ENCODE results near the gene CBARP. TPM values are rescaled to one million over a fixed set of nuclear protein-coding genes. Genes with fewer than 3 reads are reported as not detected.

The CBARP gene
- total RNA-seq, 1 experiment from 2014 or later, result 28.4 TPM

DNA sequence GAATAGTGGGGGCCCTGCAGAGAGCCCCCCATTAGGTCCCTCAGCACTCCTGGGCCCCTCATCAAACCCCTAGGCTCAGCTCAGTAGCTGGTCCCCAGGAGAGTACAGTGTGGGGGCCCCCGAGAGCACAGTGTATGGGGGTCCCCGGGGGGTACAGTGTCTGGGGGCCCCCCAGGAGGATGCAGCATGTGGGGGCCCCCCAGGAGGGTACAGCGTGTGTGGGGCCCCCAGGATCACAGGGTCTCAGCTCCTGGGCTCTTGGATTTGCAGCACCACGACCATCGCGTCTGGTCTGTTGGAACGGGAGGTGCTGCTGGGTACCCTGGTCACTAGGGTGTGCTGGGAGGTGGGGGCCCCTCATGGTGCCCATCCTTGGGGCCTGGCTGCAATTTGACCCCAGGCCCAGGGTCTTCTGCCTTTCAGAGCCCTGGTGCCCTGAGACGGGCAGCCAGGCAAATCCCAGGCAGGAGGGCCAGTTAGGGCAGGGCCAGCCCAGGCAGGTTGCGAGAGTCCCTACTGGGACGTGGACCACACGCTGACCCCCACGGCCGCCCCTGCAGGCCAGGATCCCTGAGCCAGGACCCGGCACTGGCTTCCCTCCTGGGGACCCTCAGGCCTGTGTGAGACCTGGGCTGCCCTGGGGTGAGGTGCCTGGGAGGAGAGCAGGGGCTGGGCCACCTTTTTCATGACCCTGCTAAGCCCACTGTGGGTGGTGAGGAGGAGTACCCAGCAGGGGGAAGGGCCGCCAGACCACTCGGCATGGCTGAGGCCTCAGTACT is 13.6 kb downstream of the CBARP start:
- H3K9me3 ChIP-seq (ENCODE audit: control insufficient read depth, low read depth, low read length), result no peaks in the 10 kb centered on the region
- no peak overlapping the region; the same call in 1 of the 2 replicates for H2BK15ac ChIP-seq (ENCODE audit: low read depth, low read length)
- no peaks in the 10 kb centered on the region for H3K27me3 ChIP-seq (ENCODE audit: insufficient read depth, low read length)
- no peak overlapping the region for H3T11ph ChIP-seq (ENCODE audit: low read length)
- no peak overlapping the region for H2AFZ ChIP-seq (ENCODE audit: low read length)
- H3K4me1 ChIP-seq (ENCODE audit: insufficient read depth, low read length), result no peaks in the 10 kb centered on the region
- no peaks in the 10 kb centered on the region for H3K4me1 Mint-ChIP-seq
- no peak overlapping the region for H4K8ac ChIP-seq (replicated peaks; ENCODE audit: insufficient read length, low read depth, low read length)
- H3K4me2 ChIP-seq (ENCODE audit: insufficient read depth, insufficient read length, low read length), result no peak overlapping the region
- H3K4ac ChIP-seq (ENCODE audit: low read depth, low read length), result no peak overlapping the region
- H3K9ac ChIP-seq (ENCODE audit: extremely low read depth, insufficient read length, low read length), result no peak overlapping the region
- no peak overlapping the region for H2BK20ac ChIP-seq (ENCODE audit: low read depth, low read length, poor library complexity, severe bottlenecking)
- no peak overlapping the region for H3K56ac ChIP-seq (ENCODE audit: insufficient read length, low read depth, low read length)
- no peak overlapping the region for H4K5ac ChIP-seq (ENCODE audit: insufficient read length, low read depth, low read length)
- TF ChIP-seq, protein P1, sequence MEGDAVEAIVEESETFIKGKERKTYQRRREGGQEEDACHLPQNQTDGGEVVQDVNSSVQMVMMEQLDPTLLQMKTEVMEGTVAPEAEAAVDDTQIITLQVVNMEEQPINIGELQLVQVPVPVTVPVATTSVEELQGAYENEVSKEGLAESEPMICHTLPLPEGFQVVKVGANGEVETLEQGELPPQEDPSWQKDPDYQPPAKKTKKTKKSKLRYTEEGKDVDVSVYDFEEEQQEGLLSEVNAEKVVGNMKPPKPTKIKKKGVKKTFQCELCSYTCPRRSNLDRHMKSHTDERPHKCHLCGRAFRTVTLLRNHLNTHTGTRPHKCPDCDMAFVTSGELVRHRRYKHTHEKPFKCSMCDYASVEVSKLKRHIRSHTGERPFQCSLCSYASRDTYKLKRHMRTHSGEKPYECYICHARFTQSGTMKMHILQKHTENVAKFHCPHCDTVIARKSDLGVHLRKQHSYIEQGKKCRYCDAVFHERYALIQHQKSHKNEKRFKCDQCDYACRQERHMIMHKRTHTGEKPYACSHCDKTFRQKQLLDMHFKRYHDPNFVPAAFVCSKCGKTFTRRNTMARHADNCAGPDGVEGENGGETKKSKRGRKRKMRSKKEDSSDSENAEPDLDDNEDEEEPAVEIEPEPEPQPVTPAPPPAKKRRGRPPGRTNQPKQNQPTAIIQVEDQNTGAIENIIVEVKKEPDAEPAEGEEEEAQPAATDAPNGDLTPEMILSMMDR (conservative IDR thresholded peaks at IDR 0.05), result no peak
- no peak overlapping the region; a peak in 1 of 7 replicates for H3K27ac Mint-ChIP-seq
- H3K4me3 Mint-ChIP-seq, result no peak overlapping the region
- peaks cover 2 to 14% (median 7%) of the 10 kb centered on the region in 3 experiments; a peak in 6 of 7 replicates for H3K36me3 Mint-ChIP-seq (ENCODE audit: insufficient read depth in 1 of 3, low read depth in 3 of 3)
- no peak overlapping the region for H3K18ac ChIP-seq (ENCODE audit: insufficient read length, low read depth, low read length)
- H4K20me1 ChIP-seq (ENCODE audit: control insufficient read depth, insufficient read depth, insufficient read length), result no peaks in the 10 kb centered on the region
- no peaks in the 10 kb centered on the region for H3K79me2 ChIP-seq (ENCODE audit: insufficient read depth, low read length)
- H3K79me1 ChIP-seq (ENCODE audit: insufficient read depth, low read depth, low read length, poor library complexity, severe bottlenecking), result no peaks in the 10 kb centered on the region
- no peak overlapping the region for H4K91ac ChIP-seq (ENCODE audit: insufficient read length, low read depth, low read length)
- H3K14ac ChIP-seq (ENCODE audit: insufficient read depth, low read length), result no peak overlapping the region
- H2BK120ac ChIP-seq (ENCODE audit: low read depth, low read length, poor library complexity, severe bottlenecking), result no peak overlapping the region
- H3K9me3 Mint-ChIP-seq, result no peaks in the 10 kb centered on the region
- H3K27ac ChIP-seq (ENCODE audit: insufficient read length, low read depth, low read length), result no peak overlapping the region
- H2AK5ac ChIP-seq (ENCODE audit: insufficient read length, low read length), result no peak overlapping the region
- H2BK5ac ChIP-seq (ENCODE audit: insufficient read length, low read length), result no peak overlapping the region
- H2BK12ac ChIP-seq (ENCODE audit: insufficient read length, low read depth, low read length), result no peak overlapping the region
- no peaks in the 10 kb centered on the region for H3K23me2 ChIP-seq (ENCODE audit: insufficient read length, low read depth, low read length, poor library complexity, severe bottlenecking)
- H3K23ac ChIP-seq (ENCODE audit: insufficient read length, low read depth, low read length), result no peak overlapping the region
- WGBS (ENCODE audit: extremely low coverage, insufficient read length, low lambda C conversion rate), result no CpG with 5 or more reads among the region's 16 CpGs
- H3K27me3 Mint-ChIP-seq (ENCODE audit: low read depth), result no peaks in the 10 kb centered on the region
- no peak for DNase-seq

Data from H9 (cell line).